Kidney (tissue), 14 donors: ENCODE data around the gene ZNF236. TPM values are rescaled to one million over a fixed set of nuclear protein-coding genes. Genes with fewer than 3 reads are reported as not detected.
"Not testable (repeated sequence)": the region's sequence is repeated elsewhere in the genome, so short reads cannot be mapped to it uniquely, and the experiment has no call there.

Source experiments
- DNase-seq, 5 donors: peaks; one replicate each; pipeline ENCODE4 v3.0.0-alpha.2; 2013 to 2020
- FAIRE-seq: peaks from 2 replicates; lab custom pipeline; 2012; peaks lifted over from hg19 to GRCh38; lab: Jason Lieb, UNC
- H3K27ac ChIP-seq, 2 donors: one replicate each; pipeline ENCODE4 v1.7.0; 2013; ENCODE audit warnings: low read depth in 2 of 2, low read length in 2 of 2, inconsistent platforms in 1 of 2
- H3K27me3 ChIP-seq: one replicate; pipeline ENCODE4 v1.7.1; 2013; ENCODE audit warnings: low read length, inconsistent platforms; ENCODE audit not compliant: control insufficient read depth, insufficient read depth
- H3K36me3 ChIP-seq, 3 donors: one replicate each; pipeline versions ENCODE4 v1.7.0 to v1.7.1; 2013; ENCODE audit warnings: low read length in 3 of 3, control low read depth in 1 of 3, inconsistent platforms in 1 of 3; ENCODE audit not compliant: insufficient read depth in 3 of 3, control insufficient read depth in 2 of 3
- H3K4me1 ChIP-seq, 3 donors: one replicate each; pipeline versions ENCODE4 v1.7.0 to v1.7.1; 2013; ENCODE audit warnings: low read length in 3 of 3, inconsistent platforms in 1 of 3, low read depth in 1 of 3; ENCODE audit not compliant: control insufficient read depth in 2 of 3, insufficient read depth in 2 of 3
- H3K4me3 ChIP-seq, 3 donors: one replicate each; pipeline versions ENCODE4 v1.7.0 to v1.8.1; 2013; ENCODE audit warnings: low read length in 3 of 3, control low read depth in 1 of 3, inconsistent platforms in 1 of 3
- H3K9ac ChIP-seq, 3 donors: one replicate each; pipeline versions ENCODE4 v1.7.0 to v1.7.1; 2013; ENCODE audit warnings: low read length in 3 of 3, control low read depth in 1 of 3, inconsistent platforms in 1 of 3
- H3K9me3 ChIP-seq, 3 donors: one replicate each; pipeline versions ENCODE4 v1.7.0 to v1.7.1; 2013; ENCODE audit warnings: low read length in 3 of 3, control low read depth in 1 of 3, inconsistent platforms in 1 of 3; ENCODE audit not compliant: control insufficient read depth in 2 of 3, insufficient read depth in 1 of 3
- intact Hi-C: fragments of 100-400 bp; cut with DNase I; formaldehyde crosslinking; loops from one replicate; pipeline ENCODE4 v1.11.1; 2022
- polyA plus RNA-seq: library from polyadenylated mRNA; stranded (reverse); fragments of 350-450 nt; fragmentation: Illumina TruSeq; extraction: RNeasy Lipid Tissue Mini Kit (QIAGEN cat#74804); gene quantifications from one replicate; pipeline ENCODE4 v1.2.3, GENCODE V29; 2014; ENCODE audit warnings: low read depth, low replicate concordance; ENCODE audit not compliant: insufficient read depth
- total RNA-seq: library from RNA; stranded (reverse); fragmentation: NEBNext Ultra II Directional; extraction: Animal tissue kit (Norgen Biotek cat#: 25700); gene quantifications from one replicate; pipeline ENCODE4 v1.2.1, GENCODE V29; 2021
- TF ChIP-seq, protein P1 (sequence below): IDR thresholded peaks from 3 replicates; pipeline ENCODE4 v1.5.1; 2012; ENCODE audit warnings: mild to moderate bottlenecking, moderate library complexity, borderline replicate concordance; ENCODE audit not compliant: insufficient read depth; ENCODE audit errors: extremely low read depth
- donor health status: control.
- donor health status: control.
- donor health status: control.
- donor health status: control.
- donor health status: control.
- donor health status: DM: yes; HTN: yes; CAD: no.
- donor health status: Normal renal cell carcinoma (clear cell type).

Gene ZNF236
- total and polyA plus RNA-seq, 2 donors from 2014 or later, result 1.1 to 18.6 TPM

DNA sequence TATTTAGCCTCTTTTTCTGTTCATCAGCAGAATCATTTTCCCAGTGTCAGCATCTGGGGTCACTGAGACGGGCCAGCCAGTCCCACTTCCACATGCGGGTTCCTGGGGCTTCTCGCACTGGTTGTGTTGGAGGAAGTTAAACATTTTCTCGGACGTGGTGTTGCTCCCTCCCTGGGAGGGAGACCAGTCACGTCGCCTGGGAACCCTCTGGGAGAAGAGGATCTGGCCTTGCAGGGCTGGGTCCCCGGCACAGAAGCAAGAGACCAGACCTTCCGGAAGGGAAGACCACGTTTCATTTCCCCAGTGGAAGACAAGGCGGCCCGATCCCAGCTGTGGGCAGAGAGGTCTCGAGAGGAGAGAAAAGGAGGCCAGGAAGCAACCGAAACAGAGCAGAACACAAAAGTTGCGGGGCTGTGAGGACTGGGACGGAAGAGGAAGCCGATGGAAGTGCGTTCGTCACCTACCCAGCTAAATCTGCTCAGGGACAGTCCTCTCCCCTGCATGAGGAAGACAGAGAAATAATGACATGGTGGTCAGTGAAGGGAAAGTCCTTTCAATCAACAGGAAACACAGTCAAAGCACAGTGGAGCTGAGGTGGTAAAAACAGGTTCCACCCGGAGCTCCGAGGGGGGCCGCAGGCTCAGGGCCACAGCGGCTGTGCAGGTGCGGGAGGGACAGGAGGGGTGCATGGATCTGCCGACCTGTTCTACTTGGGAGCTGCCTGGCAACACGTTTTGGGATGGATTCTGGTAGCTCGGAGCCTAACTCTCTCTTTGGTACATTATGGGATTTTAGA lies 165.9 kb downstream of the ZNF236 start:
- intact Hi-C loops, result no loop called here
- H3K4me3 ChIP-seq, result peak overlapping the region in 1 of 3 donors; percentile 22
- H3K9me3 ChIP-seq, result no peaks in the 10 kb centered on the region
- H3K4me1 ChIP-seq, result peaks cover 0 to under 1% (median 0%) of the 10 kb centered on the region in 3 donors
- no peaks in the 10 kb centered on the region for H3K27me3 ChIP-seq
- no peak for FAIRE-seq
- no peaks in the 10 kb centered on the region for H3K36me3 ChIP-seq
- TF ChIP-seq, protein P1, sequence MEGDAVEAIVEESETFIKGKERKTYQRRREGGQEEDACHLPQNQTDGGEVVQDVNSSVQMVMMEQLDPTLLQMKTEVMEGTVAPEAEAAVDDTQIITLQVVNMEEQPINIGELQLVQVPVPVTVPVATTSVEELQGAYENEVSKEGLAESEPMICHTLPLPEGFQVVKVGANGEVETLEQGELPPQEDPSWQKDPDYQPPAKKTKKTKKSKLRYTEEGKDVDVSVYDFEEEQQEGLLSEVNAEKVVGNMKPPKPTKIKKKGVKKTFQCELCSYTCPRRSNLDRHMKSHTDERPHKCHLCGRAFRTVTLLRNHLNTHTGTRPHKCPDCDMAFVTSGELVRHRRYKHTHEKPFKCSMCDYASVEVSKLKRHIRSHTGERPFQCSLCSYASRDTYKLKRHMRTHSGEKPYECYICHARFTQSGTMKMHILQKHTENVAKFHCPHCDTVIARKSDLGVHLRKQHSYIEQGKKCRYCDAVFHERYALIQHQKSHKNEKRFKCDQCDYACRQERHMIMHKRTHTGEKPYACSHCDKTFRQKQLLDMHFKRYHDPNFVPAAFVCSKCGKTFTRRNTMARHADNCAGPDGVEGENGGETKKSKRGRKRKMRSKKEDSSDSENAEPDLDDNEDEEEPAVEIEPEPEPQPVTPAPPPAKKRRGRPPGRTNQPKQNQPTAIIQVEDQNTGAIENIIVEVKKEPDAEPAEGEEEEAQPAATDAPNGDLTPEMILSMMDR, result no peak
- peak overlapping the region in 1 of 2 donors; percentile 11 for H3K27ac ChIP-seq
- peak overlapping the region in 1 of 3 donors; percentile 7 for H3K9ac ChIP-seq
- DNase-seq, result peak in 3 of 5 donors; percentile 39 to 65 (median 63)

GRCh38 chr18:76988827-76989646 lies 166.7 kb downstream of the ZNF236 start:
- Histone ChIP-seq H3K4me1 (peaks cover 0 to 4% (median 0%) of the 10 kb centered on the region in 3 donors), H3K9me3 (no peaks in the 10 kb centered on the region), H3K36me3 (no peaks in the 10 kb centered on the region), H3K9ac (no peak overlapping the region), H3K4me3 (no peak overlapping the region), H3K27ac (no peak overlapping the region), H3K27me3 (no peaks in the 10 kb centered on the region)
- DNase-seq (peak in 1 of 5 donors; percentile 20), FAIRE-seq (no peak)
- TF ChIP-seq, protein P1, result no peak
- intact Hi-C loops, result no loop called here

- DNase-seq (peak in 1 of 5 donors; percentile 28), FAIRE-seq (no peak)
- intact Hi-C loops, result loop anchor here (10.0 kb wide), 1 partner anchor 225 kb away; no protein-coding TSS in a partner anchor
- TF ChIP-seq, protein P1, result no peak
- H3K9ac ChIP-seq, result no peak overlapping the region
- H3K9me3 ChIP-seq, result no peaks in the 10 kb centered on the region
- peaks cover 0 to 7% (median 0%) of the 10 kb centered on the region in 3 donors for H3K4me1 ChIP-seq
- H3K27ac ChIP-seq, result no peak overlapping the region
- H3K27me3 ChIP-seq, result no peaks in the 10 kb centered on the region
- no peak overlapping the region for H3K4me3 ChIP-seq
- no peaks in the 10 kb centered on the region for H3K36me3 ChIP-seq
These were observed 167.4 kb downstream of the ZNF236 start for GRCh38 chr18:76989647-76990190.

DNA sequence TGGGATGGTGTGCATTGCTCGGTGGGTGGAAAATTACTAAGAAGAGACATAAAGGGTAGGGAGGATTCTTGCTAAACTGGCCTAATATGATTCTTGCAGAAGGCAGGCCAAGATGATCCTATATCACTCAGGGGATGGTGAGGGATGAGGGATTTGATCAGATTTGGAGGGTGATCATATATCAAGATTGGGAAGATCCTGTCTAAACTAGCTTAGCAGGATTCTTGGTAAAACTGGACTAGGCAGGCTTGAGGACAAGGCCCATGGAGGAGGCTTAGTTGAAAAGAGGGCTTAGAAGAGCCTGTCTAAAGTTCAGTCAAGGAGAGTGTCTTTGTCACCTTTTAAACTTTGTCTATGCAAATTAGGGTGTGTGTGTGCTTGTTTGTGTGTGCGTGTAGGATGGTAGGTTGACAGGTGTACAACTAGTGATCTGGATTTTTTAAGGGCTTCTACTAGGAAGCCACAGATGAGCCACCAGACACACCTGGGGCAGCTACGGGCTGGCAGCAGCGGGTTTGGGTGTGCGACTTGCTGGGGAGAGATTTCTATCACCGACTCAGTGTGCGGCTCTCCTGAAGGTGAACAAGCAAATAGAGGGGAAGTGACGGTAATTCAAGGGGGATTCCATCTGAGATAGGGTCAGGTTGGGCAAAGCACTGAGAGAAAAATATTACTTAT lies 168.1 kb downstream of the ZNF236 start:
- FAIRE-seq, result not testable (repeated sequence)

More for the DNA sequence above, 168.1 kb downstream of the ZNF236 start:
- not testable (repeated sequence) for H3K4me1 ChIP-seq, H3K9ac ChIP-seq, H3K36me3 ChIP-seq, H3K4me3 ChIP-seq, H3K27me3 ChIP-seq, H3K9me3 ChIP-seq
- peak overlapping the region in 1 of 2 donors; percentile 3 for H3K27ac ChIP-seq
- DNase-seq, result peak in 1 of 5 donors; percentile 20
- intact Hi-C loops, result loop anchor here (10.0 kb wide), 1 partner anchor 224 kb away; no protein-coding TSS in a partner anchor
